ENCODE data around the gene TMIGD3. TPM values are rescaled to one million over a fixed set of nuclear protein-coding genes. Genes with fewer than 3 reads are reported as not detected.

The TMIGD3 gene
- total and polyA plus RNA-seq, 7 donors, result 1.9 to 29.8 (median 5.8) TPM

DNA sequence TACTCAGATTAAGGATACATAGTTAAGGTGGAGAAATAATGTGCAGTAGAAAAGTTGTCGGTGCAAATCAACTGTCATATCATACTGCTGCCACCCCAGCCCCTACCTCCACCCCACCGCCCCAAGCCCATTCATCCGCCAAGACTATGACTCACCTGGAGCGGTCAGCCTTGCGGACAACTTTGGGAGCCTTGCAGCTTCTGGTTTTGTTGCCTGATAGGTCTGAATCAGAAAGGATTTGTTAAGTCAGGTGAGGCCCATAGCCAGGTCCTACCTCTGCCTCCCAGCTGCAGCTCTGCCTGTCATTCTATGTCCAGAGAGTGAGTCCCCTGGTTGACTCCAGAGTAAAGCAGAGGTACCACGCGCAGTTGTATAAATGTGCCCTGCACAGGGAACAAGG is 17.0 kb downstream of the TMIGD3 start:
- no peak overlapping the region for H3K27ac ChIP-seq
- no peak for DNase-seq
- H3K4me1 ChIP-seq, result peaks cover 0 to 13% (median 10%) of the 10 kb centered on the region in 4 donors
- H3K36me3 ChIP-seq, result no peaks in the 10 kb centered on the region
- intact Hi-C loops (cut with DNase I), result no loop called here
- H3K27me3 ChIP-seq, result no peaks in the 10 kb centered on the region
- no peaks in the 10 kb centered on the region for H3K9me3 ChIP-seq
- TF ChIP-seq EP300 (IDR thresholded peaks at IDR 0.05) (no peak), POLR2AphosphoS5 (IDR thresholded peaks at IDR 0.05) (no peak)
- TF ChIP-seq, protein P1, sequence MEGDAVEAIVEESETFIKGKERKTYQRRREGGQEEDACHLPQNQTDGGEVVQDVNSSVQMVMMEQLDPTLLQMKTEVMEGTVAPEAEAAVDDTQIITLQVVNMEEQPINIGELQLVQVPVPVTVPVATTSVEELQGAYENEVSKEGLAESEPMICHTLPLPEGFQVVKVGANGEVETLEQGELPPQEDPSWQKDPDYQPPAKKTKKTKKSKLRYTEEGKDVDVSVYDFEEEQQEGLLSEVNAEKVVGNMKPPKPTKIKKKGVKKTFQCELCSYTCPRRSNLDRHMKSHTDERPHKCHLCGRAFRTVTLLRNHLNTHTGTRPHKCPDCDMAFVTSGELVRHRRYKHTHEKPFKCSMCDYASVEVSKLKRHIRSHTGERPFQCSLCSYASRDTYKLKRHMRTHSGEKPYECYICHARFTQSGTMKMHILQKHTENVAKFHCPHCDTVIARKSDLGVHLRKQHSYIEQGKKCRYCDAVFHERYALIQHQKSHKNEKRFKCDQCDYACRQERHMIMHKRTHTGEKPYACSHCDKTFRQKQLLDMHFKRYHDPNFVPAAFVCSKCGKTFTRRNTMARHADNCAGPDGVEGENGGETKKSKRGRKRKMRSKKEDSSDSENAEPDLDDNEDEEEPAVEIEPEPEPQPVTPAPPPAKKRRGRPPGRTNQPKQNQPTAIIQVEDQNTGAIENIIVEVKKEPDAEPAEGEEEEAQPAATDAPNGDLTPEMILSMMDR (IDR thresholded peaks at IDR 0.05), result no peak
- 97% methylated on average over 7 of the region's 7 CpGs for WGBS, 2 donors
- H3K4me3 ChIP-seq, result no peak overlapping the region

DNA sequence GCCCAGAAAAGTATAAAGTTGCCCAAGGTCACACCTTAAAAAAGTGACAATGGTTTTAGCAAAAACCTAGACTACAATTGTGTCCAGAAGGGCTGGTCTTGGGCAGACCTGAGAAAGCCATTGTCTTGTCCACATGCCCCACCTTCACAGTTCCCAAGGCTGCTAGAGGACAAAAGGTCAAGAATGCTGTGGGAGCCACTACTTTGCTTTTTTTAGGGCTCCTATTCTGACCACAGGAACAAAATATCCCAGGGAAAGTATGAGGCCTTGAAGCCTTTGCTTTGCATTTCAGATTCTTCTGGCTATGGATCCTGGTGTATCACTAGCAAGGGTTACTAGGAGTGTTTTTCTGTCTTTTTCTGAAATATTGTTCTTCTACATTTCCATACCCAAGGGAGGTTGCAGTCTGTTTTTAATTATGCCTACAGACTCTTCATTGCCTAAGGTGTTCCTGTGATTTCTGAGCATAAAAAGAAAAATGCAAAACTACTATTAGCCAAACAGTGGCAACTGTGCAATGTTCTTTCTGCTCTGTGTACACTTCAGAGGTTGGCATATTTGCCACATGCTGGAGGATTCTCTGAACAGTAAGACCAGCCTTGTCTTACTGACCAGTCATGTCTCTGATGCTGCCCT is 18.9 kb downstream of the TMIGD3 start:
- Histone ChIP-seq H3K27me3 (no peaks in the 10 kb centered on the region), H3K9me3 (no peaks in the 10 kb centered on the region), H3K36me3 (no peaks in the 10 kb centered on the region), H3K4me3 (no peak overlapping the region), H3K4me1 (peaks cover 0 to 19% (median 11%) of the 10 kb centered on the region in 4 donors), H3K27ac (no peak overlapping the region)
- intact Hi-C loops (cut with DNase I), result loop anchor here (5.0 kb wide), 1 partner anchor 228 kb away; no protein-coding TSS in a partner anchor
- DNase-seq, result no peak
- TF ChIP-seq POLR2AphosphoS5 (IDR thresholded peaks at IDR 0.05) (no peak), EP300 (IDR thresholded peaks at IDR 0.05) (no peak), POLR2A (IDR thresholded peaks at IDR 0.05) (no peak)
- TF ChIP-seq, protein P1 (IDR thresholded peaks at IDR 0.05), result no peak

DNA sequence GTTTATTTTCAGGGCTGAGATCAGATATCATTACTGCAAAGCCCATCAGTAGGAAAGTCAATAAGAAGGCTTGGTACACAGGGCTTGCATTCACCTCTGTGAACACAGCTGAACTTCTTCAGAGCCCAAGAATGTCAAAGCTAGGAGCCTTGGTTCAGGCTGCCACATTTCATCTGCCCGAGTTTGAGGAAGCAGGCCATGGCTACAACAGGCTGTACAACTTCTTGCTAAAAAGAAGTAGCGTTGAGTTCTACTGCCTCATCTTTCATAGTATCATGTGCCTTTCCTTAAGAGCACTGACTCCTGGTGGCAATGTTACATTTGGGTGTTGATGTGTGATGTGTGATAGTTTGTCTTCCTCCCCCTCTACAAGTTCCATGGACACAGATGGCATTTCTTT is 19.6 kb downstream of the TMIGD3 start:
- DNase-seq, result no peak
- WGBS, 2 donors, result 63 to 88% methylated on average over 2 of the region's 2 CpGs
- Histone ChIP-seq H3K9me3 (no peaks in the 10 kb centered on the region), H3K36me3 (no peaks in the 10 kb centered on the region), H3K4me1 (peaks cover 0 to 19% (median 11%) of the 10 kb centered on the region in 4 donors), H3K27ac (no peak overlapping the region), H3K27me3 (no peaks in the 10 kb centered on the region), H3K4me3 (no peak overlapping the region)
- intact Hi-C loops (cut with DNase I), result loop anchor here (5.0 kb wide), 1 partner anchor 228 kb away; no protein-coding TSS in a partner anchor
- TF ChIP-seq POLR2AphosphoS5 (IDR thresholded peaks at IDR 0.05) (no peak), EP300 (IDR thresholded peaks at IDR 0.05) (no peak), POLR2A (IDR thresholded peaks at IDR 0.05) (no peak)
- TF ChIP-seq, protein P1 (IDR thresholded peaks at IDR 0.05), result no peak

DNA sequence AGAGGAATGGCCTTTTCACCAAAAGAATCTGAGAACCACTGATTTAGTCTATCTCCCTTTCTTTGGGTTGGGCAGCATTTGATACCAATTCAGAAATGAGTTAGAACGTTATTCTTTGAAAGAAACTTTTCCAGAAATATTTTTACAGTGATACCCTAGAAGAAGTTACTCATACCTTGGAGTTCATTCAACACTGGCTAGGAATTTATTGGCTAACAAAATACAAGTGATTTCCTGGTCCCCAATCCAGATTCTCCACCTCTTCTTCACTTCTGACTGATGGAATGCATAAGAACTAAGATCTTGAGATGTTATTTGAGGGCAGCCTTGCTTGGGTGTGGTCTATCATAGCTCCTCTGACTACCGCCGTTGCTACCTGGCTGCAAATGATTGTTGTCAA is 20.3 kb downstream of the TMIGD3 start:
- peaks cover 0 to 19% (median 11%) of the 10 kb centered on the region in 4 donors for H3K4me1 ChIP-seq
- TF ChIP-seq EP300 (IDR thresholded peaks at IDR 0.05) (no peak), POLR2AphosphoS5 (IDR thresholded peaks at IDR 0.05) (no peak), POLR2A (IDR thresholded peaks at IDR 0.05) (no peak)
- TF ChIP-seq, protein P1 (IDR thresholded peaks at IDR 0.05), result no peak
- H3K4me3 ChIP-seq, result no peak overlapping the region
- no peaks in the 10 kb centered on the region for H3K9me3 ChIP-seq
- intact Hi-C loops (cut with DNase I), result loop anchor here (5.0 kb wide), 1 partner anchor 229 kb away; no protein-coding TSS in a partner anchor
- 49 to 74% methylated on average over 3 of the region's 3 CpGs for whole genome bisulfite sequencing, 2 donors
- no peak overlapping the region for H3K27ac ChIP-seq
- DNase-seq, result no peak
- no peaks in the 10 kb centered on the region for H3K27me3 ChIP-seq
- H3K36me3 ChIP-seq, result no peaks in the 10 kb centered on the region

Data from sigmoid colon (tissue), 7 donors.